HG02981 (cell line): Measurements from ENCODE around the gene G6PC1.
"Not testable (repeated sequence)": the region's sequence is repeated elsewhere in the genome, so short reads cannot be mapped to it uniquely, and the experiment has no call there.

Source experiments
- ATAC-seq: cut with Tn5 transposase; IDR thresholded peaks from one replicate; pipeline ENCODE4 v1.9.1; 2021; ENCODE audit warnings: mild to moderate bottlenecking, moderate library complexity; ENCODE audit not compliant: unreplicated experiment

Gene G6PC1

DNA sequence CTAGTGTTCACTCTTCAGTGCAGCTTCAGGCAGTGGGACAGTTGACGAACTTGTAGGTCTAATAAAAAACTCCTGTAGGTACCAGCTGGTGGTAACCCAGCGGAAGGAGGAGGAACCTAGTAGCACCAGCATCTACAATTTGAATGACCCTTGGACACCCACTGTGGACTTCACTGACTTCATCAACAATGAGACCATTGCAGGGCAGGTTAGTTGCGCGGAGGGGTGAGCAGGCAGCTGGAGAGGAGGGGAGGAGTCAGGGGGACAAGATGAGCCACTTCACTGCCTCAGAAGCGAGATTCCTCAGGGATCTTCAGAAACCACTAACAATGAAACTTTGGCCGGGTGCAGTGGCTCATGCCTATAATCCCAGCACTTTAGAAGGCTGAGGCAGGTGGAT is 27.3 kb upstream of the G6PC1 start:
- no peak for ATAC-seq

DNA sequence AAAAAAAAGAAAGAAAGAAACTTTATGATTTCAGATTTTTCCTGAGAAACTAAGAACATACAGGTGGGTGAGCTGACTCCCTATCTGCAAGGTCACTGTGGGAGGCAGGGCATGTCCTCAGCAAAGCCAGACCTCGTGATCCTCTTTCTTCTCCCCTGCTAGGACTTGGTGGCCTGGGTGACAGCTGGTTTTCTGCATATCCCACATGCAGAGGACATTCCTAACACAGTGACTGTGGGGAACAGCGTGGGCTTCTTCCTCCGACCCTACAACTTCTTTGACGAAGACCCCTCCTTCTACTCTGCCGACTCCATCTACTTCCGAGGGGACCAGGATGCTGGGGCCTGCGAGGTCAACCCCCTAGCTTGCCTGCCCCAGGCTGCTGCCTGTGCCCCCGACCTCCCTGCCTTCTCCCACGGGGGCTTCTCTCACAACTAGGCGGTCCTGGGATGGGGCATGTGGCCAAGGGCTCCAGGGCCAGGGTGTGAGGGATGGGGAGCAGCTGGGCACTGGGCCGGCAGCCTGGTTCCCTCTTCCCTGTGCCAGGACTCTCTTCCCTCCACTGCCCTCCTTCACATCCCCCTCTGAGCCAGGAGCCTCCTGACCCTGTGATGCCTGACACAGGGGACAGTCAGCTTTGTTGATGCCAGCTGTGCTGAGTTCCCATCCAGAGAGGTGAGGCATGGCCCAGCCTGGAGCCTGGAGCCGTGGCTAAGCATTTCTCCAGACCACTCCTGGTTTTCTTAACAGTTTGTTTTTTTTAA is 26.5 kb upstream of the G6PC1 start:
- not testable (repeated sequence) for ATAC-seq

DNA sequence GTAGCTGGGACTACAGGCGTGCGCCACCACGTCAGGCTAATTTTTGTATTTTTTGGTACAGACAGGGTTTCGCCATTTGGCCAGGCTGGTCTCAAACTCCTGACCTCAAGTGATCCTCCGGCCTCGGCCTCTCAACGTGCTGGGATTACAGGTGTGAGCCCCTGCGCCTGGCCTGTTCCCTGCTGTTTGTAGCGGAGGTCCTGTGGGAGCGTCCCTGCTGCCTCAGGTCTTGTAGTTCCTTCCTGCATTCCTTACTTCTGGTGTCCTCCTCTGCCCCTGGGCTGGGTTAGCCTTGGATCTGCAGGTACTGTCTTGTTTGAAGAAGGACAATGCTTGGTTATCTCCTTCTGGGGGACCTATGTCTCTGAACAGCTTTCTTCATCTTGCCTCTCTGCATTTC is 23.6 kb upstream of the G6PC1 start:
- no peak for ATAC-seq

DNA sequence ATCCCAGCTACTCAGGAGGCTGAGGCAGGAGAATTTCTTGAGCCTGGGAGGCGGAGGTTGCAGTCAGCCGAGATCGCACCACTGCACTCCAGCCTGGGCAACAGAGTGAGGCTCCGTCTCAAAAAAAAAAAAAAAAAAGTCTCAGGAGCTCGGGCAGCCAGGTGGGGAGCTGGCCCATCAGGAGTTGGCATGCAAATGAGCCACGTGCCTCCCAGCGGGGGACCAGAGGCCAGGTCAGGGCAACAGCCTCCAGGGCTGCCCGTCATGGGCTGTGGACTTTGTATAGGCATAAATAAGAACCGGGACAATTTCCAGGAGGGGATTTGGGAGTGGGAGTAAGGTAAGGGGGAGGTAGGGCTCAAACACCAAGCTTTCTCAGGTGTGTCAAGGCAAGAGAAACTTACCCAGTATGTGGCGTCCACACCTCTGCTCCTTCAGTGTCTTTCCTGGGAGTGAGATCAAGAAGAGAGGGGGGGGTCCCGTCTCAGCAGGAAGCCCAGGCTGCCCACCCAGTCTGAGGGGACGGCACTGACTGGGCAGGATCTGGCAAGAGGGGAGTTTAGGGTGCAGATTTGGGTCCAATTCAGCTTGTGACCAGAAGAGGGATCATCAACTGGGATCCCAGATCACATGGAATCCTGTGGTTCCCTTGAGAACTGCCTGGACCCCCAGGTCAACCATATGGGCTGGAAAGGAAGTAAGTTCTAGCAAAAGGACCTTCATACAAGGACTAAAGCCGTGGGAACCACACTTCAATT is 22.3 kb upstream of the G6PC1 start:
- no peak for ATAC-seq

DNA sequence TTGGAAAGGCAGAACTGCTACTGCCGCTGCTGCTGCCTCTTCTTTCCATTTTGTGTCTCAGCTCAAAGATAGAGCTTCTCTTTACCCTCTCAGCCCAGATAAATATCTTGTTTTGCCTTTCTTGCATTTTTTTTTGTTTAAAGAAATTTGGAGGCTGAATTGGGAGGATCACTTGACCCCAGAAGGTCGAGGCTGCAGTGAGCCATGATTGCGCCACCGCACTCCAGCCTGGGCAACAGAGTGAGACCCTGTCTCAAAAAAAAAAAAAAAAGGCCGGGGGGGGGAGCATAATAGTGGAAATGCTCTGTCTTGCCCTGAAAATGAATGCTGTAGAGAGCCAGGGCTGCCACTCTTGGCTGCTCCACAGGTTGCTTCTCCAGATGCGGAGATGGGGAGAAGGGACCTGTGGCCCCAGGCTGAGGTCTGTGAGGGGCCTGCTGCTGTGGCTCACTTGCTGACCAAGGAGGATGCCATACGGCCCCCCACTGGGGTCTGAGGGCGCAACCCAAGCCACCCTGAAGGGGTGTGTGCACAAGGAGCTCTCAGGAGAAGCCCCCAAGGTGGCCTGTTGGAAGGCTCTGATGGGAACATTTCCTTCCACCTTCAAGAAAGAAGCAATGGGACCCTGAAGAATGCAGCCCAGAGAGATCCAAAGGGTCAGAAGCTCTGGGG is 21.5 kb upstream of the G6PC1 start:
- ATAC-seq = no peak

DNA sequence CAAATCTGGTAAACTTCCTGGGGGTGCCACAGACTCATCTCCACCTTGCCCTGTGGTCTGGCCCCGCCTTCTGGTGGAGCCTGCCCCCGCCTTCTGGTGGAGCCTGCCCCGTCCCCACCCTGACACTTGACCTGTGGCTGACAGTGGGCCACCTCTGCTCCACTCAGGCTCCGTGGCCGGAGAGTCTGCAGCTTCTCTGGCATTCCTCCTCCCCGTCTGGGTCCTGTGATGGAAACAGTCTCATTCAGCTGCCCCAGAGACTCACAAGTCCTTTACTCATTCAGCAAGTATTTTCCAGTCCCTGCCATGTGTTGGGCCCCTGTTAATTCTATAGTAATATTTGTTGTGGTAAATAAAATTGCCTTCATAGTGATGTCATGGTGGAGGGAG is 21.0 kb upstream of the G6PC1 start:
- no peak for ATAC-seq

DNA sequence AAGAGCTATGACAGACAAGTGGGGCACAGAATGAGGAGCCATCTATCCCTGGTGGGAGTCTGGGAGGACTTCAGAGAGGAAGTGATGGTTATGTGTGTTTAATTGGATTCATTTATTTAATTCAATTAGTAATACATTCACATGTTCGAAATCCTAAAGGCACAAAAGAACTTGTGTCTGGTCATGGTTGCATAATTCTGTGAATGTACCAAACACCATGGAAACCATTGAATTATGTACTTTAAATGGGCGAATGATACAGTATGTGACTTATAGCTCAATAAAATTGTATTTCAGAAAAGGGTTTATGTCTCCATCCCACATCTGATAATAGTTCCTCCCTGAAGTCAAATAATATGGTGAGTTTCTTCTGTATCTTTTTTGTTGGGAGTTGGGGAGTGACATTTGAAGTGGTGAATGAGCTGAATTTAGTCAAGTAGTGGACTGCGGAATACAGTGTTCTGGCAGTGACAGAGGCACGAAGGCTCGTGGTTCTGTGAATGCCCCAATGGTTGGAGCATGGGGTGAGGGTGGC is 19.8 kb upstream of the G6PC1 start:
- ATAC-seq = no peak

DNA sequence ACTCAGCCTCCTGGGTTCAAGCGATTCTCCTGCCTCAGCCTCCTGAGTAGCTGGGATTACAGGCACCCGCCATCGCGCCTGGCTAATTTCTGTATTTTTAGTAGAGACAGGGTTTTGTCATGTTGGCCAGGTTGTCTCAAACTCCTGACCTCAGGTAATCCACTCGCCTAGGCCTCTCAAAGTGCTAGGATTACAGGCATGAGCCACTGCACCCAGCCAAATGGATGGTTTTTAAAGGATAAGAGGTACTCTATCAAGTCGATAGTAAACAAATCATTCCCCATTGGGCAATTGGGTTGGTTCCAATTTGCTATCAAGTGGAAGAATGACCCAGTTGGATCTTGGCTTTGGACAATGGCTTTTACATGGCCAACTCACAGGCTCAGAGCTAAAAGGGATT is 18.9 kb upstream of the G6PC1 start:
- not testable (repeated sequence) for ATAC-seq

DNA sequence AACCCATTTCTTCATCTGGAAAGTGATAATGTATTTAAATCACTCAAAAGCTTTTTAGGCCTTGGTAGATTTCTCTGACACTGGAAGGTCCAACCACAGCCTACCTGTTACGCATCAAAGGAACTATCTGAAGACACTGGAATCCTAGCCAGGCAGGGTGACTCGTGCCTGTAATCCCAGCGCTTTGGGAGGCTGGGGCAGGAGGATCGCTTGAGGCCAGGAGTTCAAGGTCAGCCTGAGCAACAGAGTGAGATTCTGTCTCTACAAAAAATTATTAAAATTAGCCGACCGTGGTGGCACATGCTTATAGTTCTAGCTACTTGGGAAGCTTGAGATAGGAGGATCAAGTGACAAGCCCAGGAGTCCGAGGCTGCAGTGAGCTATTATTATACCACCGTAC is 18.4 kb upstream of the G6PC1 start:
- ATAC-seq = no peak

DNA sequence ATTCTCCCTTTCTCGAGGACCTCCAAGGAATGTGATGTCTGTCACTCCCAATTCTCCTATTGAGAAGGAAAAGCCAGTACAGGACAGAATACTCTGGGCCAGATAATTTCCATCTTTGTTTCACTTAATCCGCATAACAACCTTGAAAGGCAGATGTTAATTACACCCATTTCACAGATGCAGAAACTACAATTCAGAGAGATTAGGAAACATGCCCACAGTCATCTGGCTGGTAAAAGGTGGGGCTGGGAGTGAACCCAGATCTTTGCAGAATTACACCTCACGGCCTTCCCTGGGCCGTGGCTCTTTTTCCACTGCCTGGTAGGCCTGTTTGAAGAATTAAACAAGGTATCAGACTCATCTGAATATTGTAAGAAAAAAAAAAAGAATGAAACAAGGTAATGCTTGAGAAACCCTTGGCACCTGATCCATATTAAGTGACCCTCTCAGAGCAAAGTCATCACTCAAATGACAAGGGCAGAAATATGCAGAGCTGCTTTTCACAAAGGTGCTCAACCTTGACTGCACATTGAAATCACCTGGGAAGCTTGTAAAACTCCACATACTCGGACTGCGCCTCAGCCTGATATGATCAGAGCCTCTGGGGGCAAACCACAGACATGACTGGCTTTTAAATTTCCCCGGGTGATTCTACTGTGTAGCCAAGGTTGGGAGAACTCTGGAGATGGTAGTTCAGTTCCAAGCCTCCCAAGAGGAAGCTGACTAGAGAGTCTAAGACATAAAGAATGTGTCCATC is 16.6 kb upstream of the G6PC1 start:
- no peak for ATAC-seq

DNA sequence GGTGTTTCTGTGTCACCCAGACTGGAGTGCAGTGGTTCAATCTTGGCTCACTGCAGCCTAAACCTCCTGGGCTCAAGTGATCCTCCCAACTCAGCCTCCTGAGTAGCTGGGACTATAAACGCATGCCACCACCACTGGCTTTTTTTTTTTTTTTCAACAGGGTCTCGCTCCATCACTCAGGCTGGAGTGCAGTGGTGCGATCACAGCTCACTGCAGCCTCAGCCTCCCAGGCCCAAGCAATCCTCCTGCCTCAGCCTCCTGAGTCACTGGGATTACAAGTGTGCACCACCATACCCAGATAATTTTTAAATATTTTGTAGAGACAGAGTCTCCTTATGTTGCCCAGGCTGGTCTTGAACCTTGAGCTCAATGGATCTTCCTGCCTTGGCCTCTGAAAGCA is 14.8 kb upstream of the G6PC1 start:
- ATAC-seq = not testable (repeated sequence)

DNA sequence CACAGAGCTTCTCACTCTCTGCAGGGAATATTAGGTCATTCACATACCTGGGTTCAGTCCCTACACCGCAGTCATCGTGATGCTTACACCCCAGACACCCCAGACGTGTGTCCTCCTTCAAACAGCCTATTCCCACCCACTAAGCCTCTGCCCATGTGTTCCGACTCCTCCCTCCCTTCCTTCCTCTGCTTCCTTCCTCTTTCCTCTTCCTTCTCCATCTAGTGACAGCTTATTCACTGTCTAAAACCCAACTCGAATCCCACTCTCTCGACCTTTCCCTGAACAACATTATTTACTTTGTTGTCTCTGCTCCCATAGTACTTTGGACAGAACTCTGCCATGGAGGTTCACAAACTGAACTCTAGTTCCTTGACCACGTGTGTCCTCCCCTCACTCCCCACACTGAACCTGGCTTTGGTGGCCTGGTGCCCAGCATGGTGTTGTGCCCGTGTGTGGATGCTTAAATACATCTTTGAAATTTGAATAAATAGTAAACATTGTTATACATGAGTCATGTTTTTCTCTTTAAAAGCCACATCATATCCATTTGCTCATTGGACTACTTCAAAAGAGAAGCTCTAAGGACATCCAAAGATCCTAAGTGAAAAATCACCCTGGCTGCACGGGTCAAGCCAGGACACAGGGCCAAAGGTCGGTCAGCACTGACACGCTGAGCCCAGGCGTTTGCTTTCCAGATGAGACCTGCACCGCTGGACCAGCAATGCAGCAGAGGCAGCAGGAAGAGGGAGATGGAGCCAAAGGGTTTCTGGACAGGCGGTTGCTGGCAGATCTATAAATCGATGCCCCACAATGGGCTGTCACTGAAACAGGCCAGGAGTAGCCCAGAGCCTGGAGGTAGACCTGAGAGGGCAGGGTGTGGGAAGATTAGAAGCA is 14.1 kb upstream of the G6PC1 start:
- no peak for ATAC-seq

DNA sequence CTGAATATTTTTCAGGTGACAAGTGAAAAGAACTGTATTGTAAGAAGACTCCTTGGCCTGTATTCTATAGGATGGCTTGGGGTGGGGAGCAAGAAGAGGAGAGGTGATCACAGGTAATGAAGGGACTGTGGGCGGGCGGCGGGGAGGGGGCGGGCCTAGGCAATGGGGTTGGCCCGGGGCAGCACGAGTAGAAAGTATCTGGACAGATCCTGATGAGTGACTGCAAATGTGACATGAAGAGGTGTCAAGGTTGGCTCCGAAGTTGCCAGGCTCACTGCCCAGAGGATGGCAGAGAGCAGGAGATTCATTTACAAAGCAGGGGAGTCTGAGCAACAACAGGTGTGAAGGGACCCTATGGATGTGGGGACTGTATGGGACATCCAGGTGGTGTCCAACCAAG is 10.8 kb upstream of the G6PC1 start:
- no peak for ATAC-seq

DNA sequence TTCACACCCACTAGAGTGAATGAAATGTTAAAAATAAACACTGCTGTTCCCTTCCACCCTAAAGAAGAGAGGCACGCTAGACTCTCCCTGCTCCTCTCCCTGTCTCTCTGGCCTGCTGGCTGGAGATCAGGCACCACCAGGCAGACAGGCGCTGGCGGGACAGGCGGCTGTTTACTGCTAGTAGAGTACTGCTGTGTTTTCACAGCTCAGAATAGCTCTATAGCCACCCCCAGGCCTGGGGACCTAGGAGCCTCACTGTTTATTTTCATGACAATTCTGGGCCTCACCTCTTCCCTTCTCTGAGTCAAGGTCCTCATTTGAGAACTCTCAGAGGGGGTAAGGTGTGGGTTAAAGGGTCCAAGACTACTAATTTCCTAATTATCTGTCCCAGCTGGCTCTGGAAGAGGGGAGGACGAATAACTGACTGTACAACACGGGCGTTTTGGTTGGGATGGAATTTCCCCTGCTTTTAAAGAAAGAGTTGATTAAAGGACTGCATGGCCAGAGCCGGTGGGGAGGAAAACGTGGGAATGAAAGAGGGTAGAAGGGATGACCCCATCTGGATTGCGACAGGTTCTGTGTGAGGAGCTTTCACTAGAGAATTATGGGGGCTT is 9.0 kb upstream of the G6PC1 start:
- no peak for ATAC-seq

DNA sequence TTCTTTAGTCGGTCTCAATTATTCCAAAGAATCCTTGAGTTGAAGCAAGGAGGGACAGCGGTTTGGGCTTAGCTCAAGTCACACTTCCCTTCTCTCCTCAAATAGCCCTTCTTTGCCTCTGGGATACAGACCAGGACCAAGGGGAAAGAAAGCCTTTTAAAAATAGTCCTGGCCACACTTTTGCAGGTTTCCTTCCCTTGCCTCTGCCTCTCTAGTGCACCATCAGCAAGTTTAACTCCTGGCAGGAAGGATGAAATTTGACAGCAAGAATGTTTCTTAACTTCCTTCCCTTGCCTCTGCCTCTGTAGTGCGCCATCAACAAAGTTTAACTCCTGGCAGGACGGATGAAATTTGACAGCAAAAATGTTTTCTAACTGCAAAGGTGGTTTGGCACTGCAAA is 7.2 kb upstream of the G6PC1 start:
- no peak for ATAC-seq

DNA sequence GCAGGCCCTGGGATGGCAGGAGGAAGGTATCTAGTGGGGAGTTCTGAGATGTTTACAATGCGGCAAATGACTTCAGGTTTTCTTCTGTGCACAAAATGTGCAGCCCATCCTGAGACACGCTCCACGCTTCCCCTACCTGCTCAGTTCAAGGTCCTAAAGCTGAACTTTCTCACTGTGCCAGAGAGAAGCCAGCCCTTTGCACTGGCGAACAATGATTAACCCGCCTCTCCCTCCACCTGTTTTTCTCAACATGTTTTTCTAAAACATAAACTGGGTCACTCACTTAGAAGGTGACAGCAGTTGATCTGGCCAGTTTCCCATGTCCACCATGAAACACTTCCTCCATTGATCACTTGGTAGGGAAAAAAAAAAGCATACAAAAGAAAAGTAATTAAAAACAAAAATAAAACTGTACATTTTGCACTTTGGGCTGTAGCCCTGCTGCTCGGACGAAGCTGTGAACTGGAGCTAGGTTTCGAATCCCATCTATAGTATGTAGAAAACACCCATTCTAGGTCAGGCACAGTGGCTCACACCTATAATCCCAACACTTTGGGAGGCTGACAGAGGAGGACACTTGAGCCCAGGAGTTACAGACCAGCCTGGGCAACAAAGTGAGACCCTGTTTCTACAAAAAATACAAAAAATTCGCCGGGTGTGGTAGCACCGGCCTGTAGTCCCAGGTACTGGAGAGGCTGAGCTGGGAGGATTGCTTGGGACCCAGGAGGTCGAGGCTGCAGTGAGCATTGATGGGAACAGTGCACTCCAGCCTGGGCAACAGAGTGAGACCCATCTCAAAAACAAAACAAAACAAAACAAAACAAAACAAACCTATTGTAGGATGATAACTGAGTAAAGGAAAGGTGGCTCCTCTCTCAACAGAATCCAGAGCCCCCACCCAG is 6.1 kb upstream of the G6PC1 start:
- no peak for ATAC-seq

DNA sequence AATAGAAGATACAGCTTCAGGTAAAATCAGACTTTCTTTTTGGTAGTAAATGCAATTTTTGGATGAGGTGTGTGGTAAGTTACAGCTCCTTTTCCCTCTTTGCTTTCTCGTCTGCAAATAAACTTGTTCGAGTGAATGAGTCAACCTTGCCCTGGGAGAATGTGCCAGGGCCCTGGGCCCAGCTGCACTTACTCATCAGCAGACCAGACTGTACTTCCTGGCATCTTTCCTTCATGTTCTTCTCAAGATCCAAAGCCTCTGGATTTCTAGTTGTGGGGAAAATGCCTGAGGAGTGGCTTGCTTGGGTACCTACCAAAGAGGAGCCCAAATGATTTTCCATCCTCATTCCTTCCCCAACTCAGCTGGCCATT is 5.4 kb upstream of the G6PC1 start:
- ATAC-seq = no peak

DNA sequence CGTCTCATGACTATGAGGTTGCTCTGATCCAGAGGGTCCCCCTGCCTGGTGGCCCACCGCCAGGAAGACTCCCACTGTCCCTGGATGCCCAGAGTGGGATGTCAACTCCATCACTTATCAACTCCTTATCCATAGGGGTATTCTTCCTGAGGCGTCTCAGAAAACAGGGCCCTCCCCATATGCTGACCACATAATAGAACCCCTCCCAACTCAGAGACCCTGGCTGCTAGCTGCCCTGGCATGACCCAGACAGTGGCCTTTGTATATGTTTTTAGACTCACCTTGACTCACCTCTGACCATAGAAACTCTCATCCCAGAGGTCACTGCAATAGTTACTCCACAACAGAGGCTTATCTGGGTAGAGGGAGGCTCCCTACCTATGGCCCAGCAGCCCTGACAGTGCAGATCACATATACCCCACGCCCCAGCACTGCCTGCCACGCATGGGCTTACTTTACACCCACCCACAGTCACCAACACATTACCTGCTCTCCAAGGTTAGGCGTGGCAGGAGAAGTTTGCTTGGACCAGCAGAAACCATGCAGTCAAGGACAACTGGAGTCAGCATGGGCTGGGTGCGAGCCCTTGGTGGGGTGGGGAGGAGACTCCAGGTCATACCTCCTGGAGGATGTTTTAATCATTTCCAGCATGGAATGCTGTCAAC is 2.3 kb upstream of the G6PC1 start:
- ATAC-seq = no peak
